ENCODE data around the gene CTAGE1.

- TF ChIP-seq CTCF (IDR thresholded peaks at IDR 0.05) (no peak), EZH2 (IDR thresholded peaks at IDR 0.05; ENCODE audit: borderline replicate concordance, insufficient read depth, low read depth, low read length, poor library complexity, severe bottlenecking) (no peak)
Measured at GRCh38 chr18:22409445-22409844, 8.3 kb downstream of the CTAGE1 start.
